Measurements from ENCODE around the gene DNAJB1. TPM values are rescaled to one million over a fixed set of nuclear protein-coding genes. Genes with fewer than 3 reads are reported as not detected.

The DNAJB1 gene
- total RNA-seq, 1 experiment from 2014 or later, result 54.5 TPM

DNA sequence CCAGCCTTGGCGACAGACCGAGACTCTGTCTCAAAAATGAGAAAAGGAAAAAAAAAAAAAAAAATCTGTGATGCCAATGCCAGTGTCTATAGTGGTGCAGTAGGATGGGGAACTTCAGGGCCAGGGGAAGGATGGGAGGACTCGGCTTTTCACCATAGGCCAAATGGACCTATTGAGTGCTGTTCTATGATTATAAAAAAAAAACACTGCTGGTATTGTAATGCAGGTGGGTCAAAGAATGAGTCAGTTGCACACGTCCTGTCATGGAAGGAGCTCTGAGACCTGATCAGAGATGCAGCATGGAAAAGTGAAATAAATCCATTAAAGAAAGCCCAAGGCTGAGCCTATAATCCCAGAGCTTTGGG lies 7.0 kb downstream of the DNAJB1 start:
- no peak for ATAC-seq
- H3K4me1 Mint-ChIP-seq, result peaks cover 9% of the 10 kb centered on the region
- ChIA-PET CTCF (interaction anchor here (3.4 kb wide), 1 partner anchor 31 kb away, joined by 16 read pairs; no protein-coding TSS in a partner anchor), POLR2A (no interaction called here)
- no peak overlapping the region for H3K4me3 Mint-ChIP-seq
- peaks cover 18% of the 10 kb centered on the region for H3K36me3 Mint-ChIP-seq
- no peaks in the 10 kb centered on the region for H3K9me3 Mint-ChIP-seq
- no peak for DNase-seq (ENCODE audit: low spot score)
- no peaks in the 10 kb centered on the region for H3K27me3 Mint-ChIP-seq (ENCODE audit: low read depth)
- no peak for TF ChIP-seq KAT7 (CRISPR knock-in tag; IDR thresholded peaks at IDR 0.05; ENCODE audit: borderline replicate concordance)
- TF ChIP-seq, protein P1, sequence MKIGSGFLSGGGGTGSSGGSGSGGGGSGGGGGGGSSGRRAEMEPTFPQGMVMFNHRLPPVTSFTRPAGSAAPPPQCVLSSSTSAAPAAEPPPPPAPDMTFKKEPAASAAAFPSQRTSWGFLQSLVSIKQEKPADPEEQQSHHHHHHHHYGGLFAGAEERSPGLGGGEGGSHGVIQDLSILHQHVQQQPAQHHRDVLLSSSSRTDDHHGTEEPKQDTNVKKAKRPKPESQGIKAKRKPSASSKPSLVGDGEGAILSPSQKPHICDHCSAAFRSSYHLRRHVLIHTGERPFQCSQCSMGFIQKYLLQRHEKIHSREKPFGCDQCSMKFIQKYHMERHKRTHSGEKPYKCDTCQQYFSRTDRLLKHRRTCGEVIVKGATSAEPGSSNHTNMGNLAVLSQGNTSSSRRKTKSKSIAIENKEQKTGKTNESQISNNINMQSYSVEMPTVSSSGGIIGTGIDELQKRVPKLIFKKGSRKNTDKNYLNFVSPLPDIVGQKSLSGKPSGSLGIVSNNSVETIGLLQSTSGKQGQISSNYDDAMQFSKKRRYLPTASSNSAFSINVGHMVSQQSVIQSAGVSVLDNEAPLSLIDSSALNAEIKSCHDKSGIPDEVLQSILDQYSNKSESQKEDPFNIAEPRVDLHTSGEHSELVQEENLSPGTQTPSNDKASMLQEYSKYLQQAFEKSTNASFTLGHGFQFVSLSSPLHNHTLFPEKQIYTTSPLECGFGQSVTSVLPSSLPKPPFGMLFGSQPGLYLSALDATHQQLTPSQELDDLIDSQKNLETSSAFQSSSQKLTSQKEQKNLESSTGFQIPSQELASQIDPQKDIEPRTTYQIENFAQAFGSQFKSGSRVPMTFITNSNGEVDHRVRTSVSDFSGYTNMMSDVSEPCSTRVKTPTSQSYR (CRISPR knock-in tag; IDR thresholded peaks at IDR 0.05), result no peak
- TF ChIP-seq, protein P2, sequence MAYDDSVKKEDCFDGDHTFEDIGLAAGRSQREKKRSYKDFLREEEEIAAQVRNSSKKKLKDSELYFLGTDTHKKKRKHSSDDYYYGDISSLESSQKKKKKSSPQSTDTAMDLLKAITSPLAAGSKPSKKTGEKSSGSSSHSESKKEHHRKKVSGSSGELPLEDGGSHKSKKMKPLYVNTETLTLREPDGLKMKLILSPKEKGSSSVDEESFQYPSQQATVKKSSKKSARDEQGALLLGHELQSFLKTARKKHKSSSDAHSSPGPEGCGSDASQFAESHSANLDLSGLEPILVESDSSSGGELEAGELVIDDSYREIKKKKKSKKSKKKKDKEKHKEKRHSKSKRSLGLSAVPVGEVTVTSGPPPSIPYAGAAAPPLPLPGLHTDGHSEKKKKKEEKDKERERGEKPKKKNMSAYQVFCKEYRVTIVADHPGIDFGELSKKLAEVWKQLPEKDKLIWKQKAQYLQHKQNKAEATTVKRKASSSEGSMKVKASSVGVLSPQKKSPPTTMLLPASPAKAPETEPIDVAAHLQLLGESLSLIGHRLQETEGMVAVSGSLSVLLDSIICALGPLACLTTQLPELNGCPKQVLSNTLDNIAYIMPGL (CRISPR knock-in tag; IDR thresholded peaks at IDR 0.05), result no peak
- TF ChIP-seq CREM (CRISPR knock-in tag; IDR thresholded peaks at IDR 0.05), result no peak
- no peak for TF ChIP-seq SMAD4 (CRISPR knock-in tag; IDR thresholded peaks at IDR 0.05)
- TF ChIP-seq STAT6 (CRISPR knock-in tag; conservative IDR thresholded peaks at IDR 0.05; ENCODE audit: low read depth), result no peak
- no peak for TF ChIP-seq NFYB (CRISPR knock-in tag; conservative IDR thresholded peaks at IDR 0.05; ENCODE audit: low read depth)
- TF ChIP-seq ZNF232 (CRISPR knock-in tag; IDR thresholded peaks at IDR 0.05), result no peak
- no peak for TF ChIP-seq ZNF423 (CRISPR knock-in tag; IDR thresholded peaks at IDR 0.05)
- TF ChIP-seq, protein P3, sequence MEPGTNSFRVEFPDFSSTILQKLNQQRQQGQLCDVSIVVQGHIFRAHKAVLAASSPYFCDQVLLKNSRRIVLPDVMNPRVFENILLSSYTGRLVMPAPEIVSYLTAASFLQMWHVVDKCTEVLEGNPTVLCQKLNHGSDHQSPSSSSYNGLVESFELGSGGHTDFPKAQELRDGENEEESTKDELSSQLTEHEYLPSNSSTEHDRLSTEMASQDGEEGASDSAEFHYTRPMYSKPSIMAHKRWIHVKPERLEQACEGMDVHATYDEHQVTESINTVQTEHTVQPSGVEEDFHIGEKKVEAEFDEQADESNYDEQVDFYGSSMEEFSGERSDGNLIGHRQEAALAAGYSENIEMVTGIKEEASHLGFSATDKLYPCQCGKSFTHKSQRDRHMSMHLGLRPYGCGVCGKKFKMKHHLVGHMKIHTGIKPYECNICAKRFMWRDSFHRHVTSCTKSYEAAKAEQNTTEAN (CRISPR knock-in tag; IDR thresholded peaks at IDR 0.05), result no peak
- TF ChIP-seq, protein P4, sequence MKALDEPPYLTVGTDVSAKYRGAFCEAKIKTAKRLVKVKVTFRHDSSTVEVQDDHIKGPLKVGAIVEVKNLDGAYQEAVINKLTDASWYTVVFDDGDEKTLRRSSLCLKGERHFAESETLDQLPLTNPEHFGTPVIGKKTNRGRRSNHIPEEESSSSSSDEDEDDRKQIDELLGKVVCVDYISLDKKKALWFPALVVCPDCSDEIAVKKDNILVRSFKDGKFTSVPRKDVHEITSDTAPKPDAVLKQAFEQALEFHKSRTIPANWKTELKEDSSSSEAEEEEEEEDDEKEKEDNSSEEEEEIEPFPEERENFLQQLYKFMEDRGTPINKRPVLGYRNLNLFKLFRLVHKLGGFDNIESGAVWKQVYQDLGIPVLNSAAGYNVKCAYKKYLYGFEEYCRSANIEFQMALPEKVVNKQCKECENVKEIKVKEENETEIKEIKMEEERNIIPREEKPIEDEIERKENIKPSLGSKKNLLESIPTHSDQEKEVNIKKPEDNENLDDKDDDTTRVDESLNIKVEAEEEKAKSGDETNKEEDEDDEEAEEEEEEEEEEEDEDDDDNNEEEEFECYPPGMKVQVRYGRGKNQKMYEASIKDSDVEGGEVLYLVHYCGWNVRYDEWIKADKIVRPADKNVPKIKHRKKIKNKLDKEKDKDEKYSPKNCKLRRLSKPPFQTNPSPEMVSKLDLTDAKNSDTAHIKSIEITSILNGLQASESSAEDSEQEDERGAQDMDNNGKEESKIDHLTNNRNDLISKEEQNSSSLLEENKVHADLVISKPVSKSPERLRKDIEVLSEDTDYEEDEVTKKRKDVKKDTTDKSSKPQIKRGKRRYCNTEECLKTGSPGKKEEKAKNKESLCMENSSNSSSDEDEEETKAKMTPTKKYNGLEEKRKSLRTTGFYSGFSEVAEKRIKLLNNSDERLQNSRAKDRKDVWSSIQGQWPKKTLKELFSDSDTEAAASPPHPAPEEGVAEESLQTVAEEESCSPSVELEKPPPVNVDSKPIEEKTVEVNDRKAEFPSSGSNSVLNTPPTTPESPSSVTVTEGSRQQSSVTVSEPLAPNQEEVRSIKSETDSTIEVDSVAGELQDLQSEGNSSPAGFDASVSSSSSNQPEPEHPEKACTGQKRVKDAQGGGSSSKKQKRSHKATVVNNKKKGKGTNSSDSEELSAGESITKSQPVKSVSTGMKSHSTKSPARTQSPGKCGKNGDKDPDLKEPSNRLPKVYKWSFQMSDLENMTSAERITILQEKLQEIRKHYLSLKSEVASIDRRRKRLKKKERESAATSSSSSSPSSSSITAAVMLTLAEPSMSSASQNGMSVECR (CRISPR knock-in tag; IDR thresholded peaks at IDR 0.05; ENCODE audit: borderline replicate concordance), result no peak
- no peak for TF ChIP-seq ZMAT4 (CRISPR knock-in tag; IDR thresholded peaks at IDR 0.05)
- TF ChIP-seq OVOL2 (CRISPR knock-in tag; IDR thresholded peaks at IDR 0.05; ENCODE audit: borderline replicate concordance), result no peak
- no peak for TF ChIP-seq ZSCAN18 (CRISPR knock-in tag; IDR thresholded peaks at IDR 0.05)
- TF ChIP-seq, protein P5, sequence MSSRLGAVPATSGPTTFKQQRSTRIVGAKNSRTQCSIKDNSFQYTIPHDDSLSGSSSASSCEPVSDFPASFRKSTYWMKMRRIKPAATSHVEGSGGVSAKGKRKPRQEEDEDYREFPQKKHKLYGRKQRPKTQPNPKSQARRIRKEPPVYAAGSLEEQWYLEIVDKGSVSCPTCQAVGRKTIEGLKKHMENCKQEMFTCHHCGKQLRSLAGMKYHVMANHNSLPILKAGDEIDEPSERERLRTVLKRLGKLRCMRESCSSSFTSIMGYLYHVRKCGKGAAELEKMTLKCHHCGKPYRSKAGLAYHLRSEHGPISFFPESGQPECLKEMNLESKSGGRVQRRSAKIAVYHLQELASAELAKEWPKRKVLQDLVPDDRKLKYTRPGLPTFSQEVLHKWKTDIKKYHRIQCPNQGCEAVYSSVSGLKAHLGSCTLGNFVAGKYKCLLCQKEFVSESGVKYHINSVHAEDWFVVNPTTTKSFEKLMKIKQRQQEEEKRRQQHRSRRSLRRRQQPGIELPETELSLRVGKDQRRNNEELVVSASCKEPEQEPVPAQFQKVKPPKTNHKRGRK (CRISPR knock-in tag; IDR thresholded peaks at IDR 0.05; ENCODE audit: borderline replicate concordance), result no peak
- no peak for TF ChIP-seq PRDM15 (CRISPR knock-in tag; IDR thresholded peaks at IDR 0.05)
- TF ChIP-seq JUN (CRISPR knock-in tag; IDR thresholded peaks at IDR 0.05), result no peak
- H3K27ac Mint-ChIP-seq, result no peak overlapping the region

Measured in WTC11 (cell line).